KMS-11 (cell line): Measurements from ENCODE around the gene TMCO6.
"Not testable (repeated sequence)": the region's sequence is repeated elsewhere in the genome, so short reads cannot be mapped to it uniquely, and the experiment has no call there.

Experiments used
- H2AFZ ChIP-seq: fragments of 200-600 bp; sonication (generic); 2 replicates; pipeline ENCODE4 v1.6.1; 2016; ENCODE audit warnings: antibody characterized with exemption, mixed run types, low read depth
- H3K27ac ChIP-seq: fragments of 200-600 bp; sonication (generic); 2 replicates; pipeline ENCODE4 v1.6.1; 2016; ENCODE audit warnings: mild to moderate bottlenecking, mixed run types
- H3K27me3 ChIP-seq: fragments of 200-600 bp; sonication (generic); 2 replicates; pipeline ENCODE4 v1.6.1; 2017; ENCODE audit warnings: mild to moderate bottlenecking, low read depth, mixed run types, moderate library complexity; ENCODE audit not compliant: insufficient read depth
- H3K36me3 ChIP-seq: fragments of 200-600 bp; sonication (generic); 2 replicates; pipeline ENCODE4 v1.6.1; 2017; ENCODE audit warnings: mild to moderate bottlenecking, mixed run types; ENCODE audit not compliant: insufficient read depth
- H3K4me1 ChIP-seq: fragments of 200-600 bp; sonication (generic); 2 replicates; pipeline ENCODE4 v1.6.1; 2016; ENCODE audit warnings: mild to moderate bottlenecking, low read depth, mixed run types; ENCODE audit not compliant: poor library complexity, severe bottlenecking
- H3K4me2 ChIP-seq: fragments of 200-600 bp; sonication (generic); 2 replicates; pipeline ENCODE4 v1.7.0; 2016; ENCODE audit warnings: mild to moderate bottlenecking, mixed run types
- H3K4me3 ChIP-seq: fragments of 200-600 bp; sonication (generic); IDR thresholded peaks from 2 replicates; pipeline ENCODE4 v1.6.1; 2017; ENCODE audit warnings: low read depth, low read length, mixed read lengths; ENCODE audit not compliant: insufficient read depth
- H3K79me2 ChIP-seq: fragments of 200-600 bp; sonication (generic); 2 replicates; pipeline ENCODE4 v1.6.1; 2016; ENCODE audit warnings: low read depth, mixed run types; ENCODE audit not compliant: insufficient read depth
- H3K9ac ChIP-seq: fragments of 200-600 bp; sonication (generic); 2 replicates; pipeline ENCODE4 v1.6.1; 2016; ENCODE audit warnings: mild to moderate bottlenecking, mixed run types
- H4K20me1 ChIP-seq: fragments of 200-600 bp; sonication (generic); 2 replicates; pipeline ENCODE4 v1.6.1; 2016; ENCODE audit warnings: mild to moderate bottlenecking, mixed run types; ENCODE audit not compliant: insufficient read depth
- CTCF ChIP-seq: fragments of 200-600 bp; sonication (generic); conservative IDR thresholded peaks from 2 replicates; pipeline ENCODE4 v1.6.1; 2017; ENCODE audit warnings: low read depth, mild to moderate bottlenecking, antibody characterized with exemption, low read length, moderate library complexity, mixed read lengths

Gene TMCO6

GRCh38 chr5:140637371-140638100 is 1.7 kb upstream of the TMCO6 start:
- Histone ChIP-seq H3K27ac (no peak overlapping the region), H3K27me3 (no peaks in the 10 kb centered on the region), H3K9ac (no peak overlapping the region), H3K79me2 (no peaks in the 10 kb centered on the region), H3K4me2 (no peak overlapping the region), H3K4me3 (no peak overlapping the region), H4K20me1 (no peaks in the 10 kb centered on the region), H3K36me3 (no peaks in the 10 kb centered on the region), H3K4me1 (peaks cover 15% of the 10 kb centered on the region), H2AFZ (no peak overlapping the region)
- TF ChIP-seq CTCF = no peak

- peaks cover 15% of the 10 kb centered on the region for H3K4me1 ChIP-seq
- H4K20me1 ChIP-seq, H3K27me3 ChIP-seq, H3K27ac ChIP-seq, H3K9ac ChIP-seq, H3K4me3 ChIP-seq, H3K79me2 ChIP-seq, H3K36me3 ChIP-seq: not testable (repeated sequence)
- H2AFZ ChIP-seq = peak overlapping the region; percentile 98
- H3K4me2 ChIP-seq = peak overlapping the region; percentile 87
Observed at GRCh38 chr5:140638898-140639147, 428 bp upstream of the TMCO6 start.

DNA sequence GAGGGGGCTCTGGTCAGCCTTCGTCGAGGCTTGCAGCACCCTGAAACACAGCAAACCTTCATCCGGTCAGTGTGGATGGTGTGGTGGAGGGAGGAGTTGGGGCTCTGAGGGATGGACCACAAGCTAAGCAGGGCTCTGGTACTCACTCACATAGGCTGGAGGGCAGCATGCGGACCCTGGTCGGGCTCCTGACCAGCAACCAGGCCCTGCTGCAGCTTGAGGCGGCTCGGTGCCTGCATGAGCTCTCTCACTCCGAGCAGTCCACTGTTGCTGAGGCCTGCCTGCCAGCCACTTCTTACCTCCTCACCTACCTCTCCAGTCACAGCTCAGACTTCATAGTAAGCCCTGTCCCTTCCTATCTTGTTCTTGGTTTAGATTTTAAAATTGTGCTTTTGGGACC is 2.5 kb downstream of the TMCO6 start:
- no peak for TF ChIP-seq CTCF
- no peak overlapping the region for H3K4me2 ChIP-seq
- H4K20me1 ChIP-seq = no peaks in the 10 kb centered on the region
- no peak overlapping the region for H3K4me3 ChIP-seq
- H3K79me2 ChIP-seq = no peaks in the 10 kb centered on the region; the same call in 1 of the 2 replicates
- peaks cover 22% of the 10 kb centered on the region for H3K4me1 ChIP-seq
- H2AFZ ChIP-seq = no peak overlapping the region
- no peak overlapping the region for H3K27ac ChIP-seq
- H3K27me3 ChIP-seq = no peaks in the 10 kb centered on the region
- H3K9ac ChIP-seq = no peak overlapping the region
- no peaks in the 10 kb centered on the region for H3K36me3 ChIP-seq

DNA sequence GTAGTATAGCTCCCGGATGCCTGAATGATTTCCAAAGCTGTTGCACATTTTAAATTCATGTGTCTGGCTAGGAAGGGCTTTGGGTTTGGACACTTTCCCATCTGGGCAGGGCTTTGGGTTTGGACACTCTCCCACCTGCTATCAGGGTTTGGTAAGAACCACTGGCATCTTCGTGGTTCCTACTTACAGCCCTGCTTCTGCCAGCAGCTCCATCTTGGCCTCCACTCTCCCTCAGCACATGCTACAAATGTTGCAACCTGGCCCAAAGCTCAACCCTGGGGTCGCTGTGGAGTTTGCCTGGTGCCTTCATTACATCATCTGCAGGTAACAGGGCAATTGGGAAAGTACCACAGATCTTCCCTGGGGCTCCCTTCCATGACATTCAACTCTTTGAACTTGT is 3.5 kb downstream of the TMCO6 start:
- Histone ChIP-seq H3K4me3 (no peak overlapping the region), H3K27ac (no peak overlapping the region), H2AFZ (no peak overlapping the region), H3K4me2 (no peak overlapping the region), H3K36me3 (no peaks in the 10 kb centered on the region), H4K20me1 (no peaks in the 10 kb centered on the region), H3K79me2 (no peaks in the 10 kb centered on the region; the same call in 1 of the 2 replicates), H3K9ac (no peak overlapping the region), H3K27me3 (no peaks in the 10 kb centered on the region), H3K4me1 (peaks cover 22% of the 10 kb centered on the region)
- TF ChIP-seq CTCF = no peak

DNA sequence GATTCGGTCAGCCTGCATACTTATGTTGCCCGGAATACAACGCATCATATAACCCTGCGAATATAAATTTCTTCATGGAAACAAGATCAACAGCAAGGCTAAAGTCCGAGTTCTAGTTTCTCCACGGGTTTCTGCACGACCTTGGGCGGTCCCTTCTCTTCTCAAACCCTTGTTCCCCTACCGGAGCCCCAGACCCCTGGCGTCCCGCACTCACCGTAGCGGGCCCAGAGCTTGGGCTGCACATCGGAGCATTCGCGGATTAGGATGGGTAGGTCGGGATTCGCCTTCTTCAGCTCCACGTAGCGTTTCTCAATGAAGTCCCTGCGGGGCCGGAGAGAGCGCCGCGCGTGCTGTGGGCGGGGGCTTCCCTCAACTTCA is 7.8 kb downstream of the TMCO6 start:
- Histone ChIP-seq H3K4me3 (no peak overlapping the region), H3K9ac (peak overlapping the region; percentile 48; the same call in 1 of the 2 replicates), H3K36me3 (no peaks in the 10 kb centered on the region; the same call in 1 of the 2 replicates), H3K4me2 (peak overlapping the region; percentile 95), H3K27me3 (no peaks in the 10 kb centered on the region), H3K27ac (peak overlapping the region; percentile 31), H2AFZ (peak overlapping the region; percentile 65), H3K79me2 (peaks cover 5% of the 10 kb centered on the region; the same call in 1 of the 2 replicates), H4K20me1 (no peaks in the 10 kb centered on the region), H3K4me1 (peaks cover 7% of the 10 kb centered on the region)
- TF ChIP-seq CTCF = no peak
